ENCODE data around the gene PACS2. TPM values are rescaled to one million over a fixed set of nuclear protein-coding genes. Genes with fewer than 3 reads are reported as not detected.

PACS2 gene
- total RNA-seq, 3 donors from 2014 or later = 46.0 to 70.9 (median 67.8) TPM

DNA sequence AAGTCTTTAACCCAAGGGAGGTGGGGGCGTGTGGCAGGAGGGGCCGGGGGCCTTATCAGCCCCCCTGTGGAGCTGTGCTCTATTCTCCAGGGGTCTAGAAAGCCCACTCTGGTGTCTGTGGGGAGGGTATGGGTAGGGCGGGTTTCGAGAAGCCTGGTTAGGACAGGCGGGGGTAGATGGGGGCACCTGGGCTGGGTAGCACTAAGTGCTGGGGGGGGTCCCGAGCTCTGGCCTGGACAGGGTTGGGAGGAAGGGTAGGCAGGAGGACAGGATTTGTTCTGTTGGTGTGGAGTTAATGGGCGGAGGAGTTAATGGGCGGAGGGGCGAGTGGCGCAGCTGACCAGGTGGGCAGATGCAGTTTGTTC lies 2.0 kb downstream of the PACS2 start:
- H3K4me1 ChIP-seq = peaks cover 10 to 21% of the 10 kb centered on the region in 2 donors
- no peak for DNase-seq (ENCODE audit: low spot score in 2 of 2)
- intact Hi-C loops (cut with DNase I; ENCODE audit: low total_unique reads) = loop anchor here (10.0 kb wide), 1 partner anchor 72 kb away; the partner anchor contains the start of gene BTBD6

DNA sequence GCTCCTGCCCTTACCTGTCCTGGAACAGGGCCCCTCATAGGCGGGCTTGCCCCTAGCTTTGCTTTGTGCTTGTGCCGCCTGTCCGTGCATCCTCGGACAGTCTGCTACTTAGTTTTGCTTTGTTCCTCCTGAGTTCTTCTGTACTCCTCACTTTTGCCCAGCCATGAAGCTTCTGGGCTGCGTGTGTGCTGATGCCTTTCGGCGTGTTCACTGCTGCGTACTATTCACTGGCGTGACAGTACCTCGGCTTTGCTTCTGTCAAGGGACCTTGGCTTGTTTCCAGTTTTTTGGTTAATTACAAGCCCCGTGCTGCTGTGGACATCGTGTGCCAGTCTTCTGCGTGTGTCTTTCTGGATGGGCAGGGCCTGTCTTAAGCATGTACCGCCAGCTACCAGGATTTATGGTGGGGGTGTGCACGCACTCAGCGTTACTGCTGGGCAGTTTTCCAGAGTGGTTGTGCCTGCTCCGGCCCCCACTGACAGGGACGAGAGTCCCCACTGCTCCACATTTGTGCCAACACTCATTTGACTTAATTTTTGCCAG lies 2.5 kb downstream of the PACS2 start:
- DNase-seq (ENCODE audit: low spot score in 2 of 2) = no peak
- no peaks in the 10 kb centered on the region for H3K9me3 ChIP-seq
- intact Hi-C loops (cut with DNase I; ENCODE audit: low total_unique reads) = loop anchor here (10.0 kb wide), 1 partner anchor 72 kb away; the partner anchor contains the start of gene BTBD6
- H3K4me1 ChIP-seq = peaks cover 10 to 21% of the 10 kb centered on the region in 2 donors
- H3K27me3 ChIP-seq = no peaks in the 10 kb centered on the region
- no peaks in the 10 kb centered on the region for H3K36me3 ChIP-seq
- H3K4me3 ChIP-seq = peak overlapping the region in 1 of 3 donors; percentile 98
- no peak for TF ChIP-seq POLR2A (IDR thresholded peaks at IDR 0.05)
- TF ChIP-seq, protein P1, sequence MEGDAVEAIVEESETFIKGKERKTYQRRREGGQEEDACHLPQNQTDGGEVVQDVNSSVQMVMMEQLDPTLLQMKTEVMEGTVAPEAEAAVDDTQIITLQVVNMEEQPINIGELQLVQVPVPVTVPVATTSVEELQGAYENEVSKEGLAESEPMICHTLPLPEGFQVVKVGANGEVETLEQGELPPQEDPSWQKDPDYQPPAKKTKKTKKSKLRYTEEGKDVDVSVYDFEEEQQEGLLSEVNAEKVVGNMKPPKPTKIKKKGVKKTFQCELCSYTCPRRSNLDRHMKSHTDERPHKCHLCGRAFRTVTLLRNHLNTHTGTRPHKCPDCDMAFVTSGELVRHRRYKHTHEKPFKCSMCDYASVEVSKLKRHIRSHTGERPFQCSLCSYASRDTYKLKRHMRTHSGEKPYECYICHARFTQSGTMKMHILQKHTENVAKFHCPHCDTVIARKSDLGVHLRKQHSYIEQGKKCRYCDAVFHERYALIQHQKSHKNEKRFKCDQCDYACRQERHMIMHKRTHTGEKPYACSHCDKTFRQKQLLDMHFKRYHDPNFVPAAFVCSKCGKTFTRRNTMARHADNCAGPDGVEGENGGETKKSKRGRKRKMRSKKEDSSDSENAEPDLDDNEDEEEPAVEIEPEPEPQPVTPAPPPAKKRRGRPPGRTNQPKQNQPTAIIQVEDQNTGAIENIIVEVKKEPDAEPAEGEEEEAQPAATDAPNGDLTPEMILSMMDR (IDR thresholded peaks at IDR 0.05) = no peak
- no peak for TF ChIP-seq POLR2AphosphoS5 (IDR thresholded peaks at IDR 0.05)
- H3K27ac ChIP-seq = peak overlapping the region in 1 of 2 donors; percentile 38

More for the DNA sequence above, 2.0 kb downstream of the PACS2 start:
- H3K36me3 ChIP-seq = no peaks in the 10 kb centered on the region
- TF ChIP-seq, protein P1 (IDR thresholded peaks at IDR 0.05) = no peak
- no peak for TF ChIP-seq POLR2AphosphoS5 (IDR thresholded peaks at IDR 0.05)
- TF ChIP-seq POLR2A (IDR thresholded peaks at IDR 0.05) = no peak
- no peak overlapping the region for H3K27ac ChIP-seq
- peak overlapping the region in 2 of 3 donors; percentile 73 to 98 for H3K4me3 ChIP-seq
- H3K27me3 ChIP-seq = no peaks in the 10 kb centered on the region
- H3K9me3 ChIP-seq = no peaks in the 10 kb centered on the region

DNA sequence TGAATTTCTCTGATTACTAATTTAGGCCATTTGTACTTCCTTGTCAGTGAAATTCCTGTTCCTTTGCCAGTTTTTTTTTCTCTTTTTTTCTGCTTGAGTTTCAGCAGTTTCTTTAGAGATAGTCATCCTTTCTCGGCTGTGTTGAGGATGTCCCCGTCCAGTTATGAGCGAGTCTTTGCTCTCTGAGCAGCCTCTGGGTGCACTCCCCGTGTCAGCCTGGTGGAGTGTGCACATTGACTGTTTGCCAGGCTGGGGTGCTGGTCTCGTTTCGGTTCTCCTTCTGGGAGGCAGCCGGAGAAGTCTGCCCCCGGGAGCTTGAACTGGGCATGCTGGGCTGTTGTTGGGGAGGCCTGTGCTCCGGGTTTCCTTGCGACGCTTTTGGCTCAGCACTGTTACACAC lies 3.0 kb downstream of the PACS2 start:
- TF ChIP-seq POLR2AphosphoS5 (IDR thresholded peaks at IDR 0.05) = no peak
- TF ChIP-seq, protein P1 (IDR thresholded peaks at IDR 0.05) = no peak
- no peak for TF ChIP-seq POLR2A (IDR thresholded peaks at IDR 0.05)
- peak overlapping the region in 1 of 2 donors; percentile 46 for H3K27ac ChIP-seq
- H3K27me3 ChIP-seq = no peaks in the 10 kb centered on the region
- H3K4me3 ChIP-seq = peak overlapping the region in 1 of 3 donors; percentile 9
- H3K4me1 ChIP-seq = peaks cover 10 to 21% of the 10 kb centered on the region in 2 donors
- H3K9me3 ChIP-seq = no peaks in the 10 kb centered on the region
- no peak for DNase-seq (ENCODE audit: low spot score in 2 of 2)
- intact Hi-C loops (cut with DNase I; ENCODE audit: low total_unique reads) = loop anchor here (10.0 kb wide), 1 partner anchor 73 kb away; the partner anchor contains the start of gene BTBD6
- no peaks in the 10 kb centered on the region for H3K36me3 ChIP-seq

DNA sequence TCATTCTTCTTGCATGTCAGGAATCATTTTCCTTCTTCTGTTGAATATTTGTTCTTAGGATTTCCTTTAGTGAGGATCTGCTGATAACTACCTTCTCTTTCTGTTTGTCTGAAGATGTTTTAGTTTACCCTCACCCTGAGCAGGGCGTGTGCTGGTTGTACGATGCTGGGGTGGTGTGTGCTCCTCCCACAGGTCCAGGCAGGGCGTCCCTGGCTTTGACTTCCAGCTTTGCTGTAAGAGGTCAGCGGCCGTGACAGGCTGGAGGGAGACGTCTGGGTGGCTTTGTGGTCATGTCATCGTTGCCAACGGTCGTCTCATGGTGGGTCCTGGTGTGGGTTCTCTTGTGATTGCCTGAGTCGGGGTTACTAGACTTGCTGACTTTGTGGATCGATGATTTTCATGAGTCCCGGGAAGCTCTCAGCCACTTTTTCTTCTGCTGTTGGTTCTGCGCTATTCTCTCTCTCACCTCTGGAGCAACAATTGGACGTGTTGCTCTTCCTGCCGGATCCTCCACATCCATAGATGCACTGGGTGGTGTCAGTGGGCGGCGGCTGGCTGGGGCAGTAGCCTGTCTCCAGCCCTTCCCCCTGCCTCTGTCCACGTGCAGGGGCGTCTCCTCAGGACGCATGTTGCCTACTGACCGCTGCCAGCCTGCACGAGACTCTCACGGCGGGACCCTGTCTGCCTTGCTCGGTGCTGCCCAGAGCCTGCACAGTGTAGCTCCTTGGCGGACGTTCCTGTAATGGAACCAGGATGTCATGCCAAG lies 8.4 kb downstream of the PACS2 start:
- no peak for TF ChIP-seq POLR2A (IDR thresholded peaks at IDR 0.05)
- TF ChIP-seq, protein P1 (IDR thresholded peaks at IDR 0.05) = no peak
- no peak for TF ChIP-seq POLR2AphosphoS5 (IDR thresholded peaks at IDR 0.05)
- DNase-seq (ENCODE audit: low spot score in 2 of 2) = no peak
- intact Hi-C loops (cut with DNase I; ENCODE audit: low total_unique reads) = no loop called here
- H3K36me3 ChIP-seq = no peaks in the 10 kb centered on the region
- H3K4me1 ChIP-seq = peaks cover 0 to under 1% of the 10 kb centered on the region in 2 donors
- H3K27me3 ChIP-seq = no peaks in the 10 kb centered on the region
- no peaks in the 10 kb centered on the region for H3K9me3 ChIP-seq
- H3K4me3 ChIP-seq = no peak overlapping the region
- no peak overlapping the region for H3K27ac ChIP-seq

DNA sequence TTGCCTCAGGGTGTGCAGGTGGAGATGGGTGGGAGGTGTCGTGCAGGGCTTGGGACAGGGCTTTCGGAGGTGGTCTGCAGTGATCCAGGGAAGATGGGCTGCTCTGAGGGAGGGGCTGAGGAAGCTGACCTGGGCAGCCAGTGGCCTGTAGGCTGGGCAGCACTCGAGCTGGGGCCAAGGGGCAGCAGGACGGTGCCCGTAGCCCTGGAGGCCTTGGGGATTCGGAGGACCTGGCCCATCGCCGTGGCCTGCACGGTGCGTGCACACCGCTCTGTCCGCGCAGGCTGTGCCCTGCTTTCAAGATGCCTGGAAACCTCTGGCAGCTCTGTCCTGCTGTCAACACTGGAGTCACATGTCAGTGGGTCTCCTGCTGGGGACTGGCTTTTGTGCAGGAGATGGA lies 9.1 kb downstream of the PACS2 start:
- no peak overlapping the region for H3K27ac ChIP-seq
- TF ChIP-seq POLR2AphosphoS5 (IDR thresholded peaks at IDR 0.05) (no peak), POLR2A (IDR thresholded peaks at IDR 0.05) (no peak)
- TF ChIP-seq, protein P1 (IDR thresholded peaks at IDR 0.05) = no peak
- no peak for DNase-seq (ENCODE audit: low spot score in 2 of 2)

More for the DNA sequence above, 9.1 kb downstream of the PACS2 start:
- Histone ChIP-seq H3K4me1 (no peaks in the 10 kb centered on the region), H3K9me3 (no peaks in the 10 kb centered on the region), H3K4me3 (no peak overlapping the region), H3K36me3 (no peaks in the 10 kb centered on the region), H3K27me3 (no peaks in the 10 kb centered on the region)
- intact Hi-C loops (cut with DNase I; ENCODE audit: low total_unique reads) = no loop called here

Measured in breast epithelium (tissue), 4 donors.